Endothelial cell (in vitro differentiated cells): Measurements from ENCODE around the gene TLCD3B. TPM values are rescaled to one million over a fixed set of nuclear protein-coding genes. Genes with fewer than 3 reads are reported as not detected.
A peak's percentile ranks its signal among the peaks of the same experiment; 100 is the strongest.

Experiments
- DNase-seq: peaks from one replicate; pipeline ENCODE4 v3.0.0; 2021; ENCODE audit warnings: low spot score
- H3K27ac Mint-ChIP-seq: one replicate; pipeline ENCODE4 v1.8.0; 2021; ENCODE audit warnings: mixed read lengths, inconsistent platforms; ENCODE audit not compliant: unreplicated experiment
- H3K27me3 Mint-ChIP-seq: one replicate; pipeline ENCODE4 v1.8.0; 2021; ENCODE audit warnings: mild to moderate bottlenecking, moderate library complexity, mixed read lengths, inconsistent platforms; ENCODE audit not compliant: unreplicated experiment
- H3K36me3 Mint-ChIP-seq: one replicate; pipeline ENCODE4 v1.8.0; 2021; ENCODE audit warnings: mild to moderate bottlenecking, low read depth, mixed read lengths, inconsistent platforms; ENCODE audit not compliant: unreplicated experiment
- H3K4me1 Mint-ChIP-seq: one replicate; pipeline ENCODE4 v1.8.0; 2021; ENCODE audit warnings: mild to moderate bottlenecking, mixed read lengths, inconsistent platforms; ENCODE audit not compliant: unreplicated experiment
- H3K4me3 Mint-ChIP-seq: one replicate; pipeline ENCODE4 v1.8.0; 2021; ENCODE audit warnings: mild to moderate bottlenecking, mixed read lengths, inconsistent platforms; ENCODE audit not compliant: unreplicated experiment
- H3K9me3 Mint-ChIP-seq: one replicate; pipeline ENCODE4 v1.8.0; 2021; ENCODE audit warnings: mixed read lengths, inconsistent platforms; ENCODE audit not compliant: unreplicated experiment
- CTCF ChIP-seq: fragments of 200-600 bp; sonication (generic); IDR thresholded peaks from one replicate; pipeline ENCODE4 v1.5.0; 2021; ENCODE audit warnings: antibody characterized with exemption; ENCODE audit not compliant: unreplicated experiment
- total RNA-seq: library from RNA; stranded (reverse); fragmentation: NEBNext Ultra II Directional; extraction: Animal tissue kit (Norgen Biotek cat#: 25700); gene quantifications from one replicate; pipeline ENCODE4 v1.2.1, GENCODE V29; 2021; ENCODE audit not compliant: unreplicated experiment

The TLCD3B gene
- total RNA-seq, 1 donor from 2014 or later = 1.4 TPM

GRCh38 chr16:29996766-29997250 is 34.3 kb downstream of the TLCD3B start:
- no peak for TF ChIP-seq CTCF
- peak overlapping the region; percentile 96 for H3K4me3 Mint-ChIP-seq
- H3K9me3 Mint-ChIP-seq = no peaks in the 10 kb centered on the region
- H3K4me1 Mint-ChIP-seq = peaks cover 53% of the 10 kb centered on the region
- peaks cover 40% of the 10 kb centered on the region for H3K36me3 Mint-ChIP-seq
- DNase-seq = no peak
- H3K27me3 Mint-ChIP-seq = peaks cover 40% of the 10 kb centered on the region
- peak overlapping the region; percentile 74 for H3K27ac Mint-ChIP-seq

GRCh38 chr16:29995911-29996765 is 34.9 kb downstream of the TLCD3B start, which contains the start of gene INO80E:
TSS of gene INO80E (plus strand) at chr16:29996241. CDS start at chr16:29996311, 70 bp downstream.
- Mint-ChIP-seq H3K4me1 (peaks cover 53% of the 10 kb centered on the region), H3K27me3 (peaks cover 40% of the 10 kb centered on the region), H3K9me3 (no peaks in the 10 kb centered on the region), H3K27ac (peak within 1 kb of the TSS; percentile 74), H3K4me3 (peak within 1 kb of the TSS; percentile 96), H3K36me3 (peaks cover 44% of the 10 kb centered on the region)
- DNase-seq = peak; percentile 96
- TF ChIP-seq CTCF = no peak

- Mint-ChIP-seq H3K27me3 (peaks cover 41% of the 10 kb centered on the region), H3K4me1 (peaks cover 54% of the 10 kb centered on the region), H3K4me3 (peak within 1 kb of the TSS; percentile 96), H3K27ac (peak within 1 kb of the TSS; percentile 81), H3K36me3 (peaks cover 46% of the 10 kb centered on the region), H3K9me3 (no peaks in the 10 kb centered on the region)
- TF ChIP-seq CTCF = no peak
- peak; percentile 75 for DNase-seq
Measured at GRCh38 chr16:29995324-29995910, 35.7 kb downstream of the TLCD3B start, which contains the start of gene HIRIP3. TSS of gene HIRIP3 (minus strand) at chr16:29995617. CDS start at chr16:29995605, 12 bp downstream.

- TF ChIP-seq CTCF = no peak
- peak overlapping the region; percentile 96 for H3K4me3 Mint-ChIP-seq
- peaks cover 39% of the 10 kb centered on the region for H3K27me3 Mint-ChIP-seq
- H3K4me1 Mint-ChIP-seq = peaks cover 57% of the 10 kb centered on the region
- DNase-seq = no peak
- H3K36me3 Mint-ChIP-seq = peaks cover 52% of the 10 kb centered on the region
- no peaks in the 10 kb centered on the region for H3K9me3 Mint-ChIP-seq
- peak overlapping the region; percentile 81 for H3K27ac Mint-ChIP-seq
Measured at GRCh38 chr16:29994600-29995323, 36.3 kb downstream of the TLCD3B start.
